ENCODE measurements around the gene BBS2.
A peak's percentile ranks its signal among the peaks of the same experiment; 100 is the strongest.

BBS2 gene

GRCh38 chr16:56519459-56520250, at the start of gene BBS2:
TSS of gene BBS2 (minus strand) at chr16:56520024. CDS start at chr16:56519862, 162 bp downstream.
- peak; percentile 85 for DNase-seq

GRCh38 chr16:56564793-56565477, 45.1 kb upstream of the BBS2 start, which contains the start of gene MT4:
TSS of gene MT4 (plus strand) at chr16:56565073. CDS start at chr16:56565129, 56 bp downstream.
- no peak for DNase-seq

GRCh38 chr16:56561126-56561525, 41.3 kb upstream of the BBS2 start:
- DNase-seq, result no peak

GRCh38 chr16:56560447-56560846, 40.6 kb upstream of the BBS2 start:
- DNase-seq, result no peak

GRCh38 chr16:56559109-56559508, 39.3 kb upstream of the BBS2 start:
- no peak for DNase-seq

- DNase-seq, result no peak
These were observed 38.4 kb upstream of the BBS2 start for GRCh38 chr16:56558024-56558747.

GRCh38 chr16:56554441-56554840, 34.6 kb upstream of the BBS2 start:
- DNase-seq, result no peak

GRCh38 chr16:56551796-56552738, 32.2 kb upstream of the BBS2 start:
- peak; percentile 79 for DNase-seq

GRCh38 chr16:56549744-56550385, 30.0 kb upstream of the BBS2 start:
- DNase-seq, result no peak

- DNase-seq, result no peak
These were observed 29.3 kb upstream of the BBS2 start for GRCh38 chr16:56549161-56549560.

GRCh38 chr16:56547949-56548567, 28.2 kb upstream of the BBS2 start:
- DNase-seq, result no peak

- DNase-seq, result peak; percentile 30
These were observed 27.5 kb upstream of the BBS2 start for GRCh38 chr16:56547120-56547948.

GRCh38 chr16:56542039-56542438, 22.2 kb upstream of the BBS2 start:
- DNase-seq, result no peak

GRCh38 chr16:56539656-56540055, 19.8 kb upstream of the BBS2 start:
- no peak for DNase-seq

GRCh38 chr16:56538331-56538730, 18.5 kb upstream of the BBS2 start:
- DNase-seq, result no peak

GRCh38 chr16:56534847-56535383, 15.1 kb upstream of the BBS2 start:
- DNase-seq, result no peak

GRCh38 chr16:56532714-56533113, 12.9 kb upstream of the BBS2 start:
- no peak for DNase-seq

GRCh38 chr16:56530872-56531271, 11.0 kb upstream of the BBS2 start:
- no peak for DNase-seq

GRCh38 chr16:56525236-56525635, 5.4 kb upstream of the BBS2 start:
- DNase-seq, result no peak

- DNase-seq, result no peak
These were observed 390 bp upstream of the BBS2 start for GRCh38 chr16:56520251-56520577.
